ENCODE data around the gene PABPN1.
"Not testable (repeated sequence)": the region's sequence is repeated elsewhere in the genome, so short reads cannot be mapped to it uniquely, and the experiment has no call there.

PABPN1 gene

GRCh38 chr14:23320584-23321571, at the start of gene PABPN1:
TSS of gene PABPN1 (plus strand) at chr14:23321457. CDS start at chr14:23321470, 13 bp downstream.
- peak; percentile 100 for DNase-seq

DNA sequence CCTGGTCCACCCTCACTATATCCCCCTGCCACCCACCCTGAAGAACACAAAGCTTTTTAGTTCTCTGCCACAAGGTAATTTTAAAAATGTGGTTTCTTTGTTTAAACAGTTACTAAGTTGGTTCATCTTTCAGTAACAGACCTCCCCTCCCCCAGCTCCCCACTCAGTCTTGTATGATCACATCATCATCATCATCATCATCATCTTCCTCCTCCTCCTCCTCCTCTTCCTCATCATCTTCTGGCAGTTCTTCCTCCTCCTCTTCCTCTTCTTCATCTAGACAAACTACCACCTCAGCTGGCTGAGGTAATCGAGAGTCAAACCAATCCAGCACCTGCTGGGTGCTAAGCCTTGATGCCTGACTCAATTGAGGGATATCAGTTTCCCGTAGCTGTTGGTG, 45.8 kb upstream of the PABPN1 start:
- DNase-seq: no peak

DNA sequence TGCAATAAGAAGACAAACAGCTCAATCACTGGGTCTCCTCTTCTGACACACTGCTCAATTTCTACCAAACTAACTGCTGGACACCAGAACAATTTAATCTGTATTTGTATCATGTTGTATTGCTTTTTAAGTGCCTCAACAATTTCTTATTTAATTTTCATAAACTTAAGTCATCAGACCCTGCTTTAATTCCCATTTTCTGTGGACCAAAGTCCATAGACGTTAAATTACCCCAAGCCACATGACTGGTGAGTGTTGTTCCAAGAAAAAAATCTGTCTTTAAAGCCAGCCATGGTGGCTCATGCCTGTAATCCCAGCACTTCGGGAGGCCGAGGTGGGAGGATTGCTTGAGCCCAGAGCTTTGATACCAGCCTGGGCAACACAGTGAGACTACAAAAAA, 44.1 kb upstream of the PABPN1 start:
- DNase-seq: no peak

GRCh38 chr14:23277928-23278327, 43.3 kb upstream of the PABPN1 start:
- DNase-seq: not testable (repeated sequence)

DNA sequence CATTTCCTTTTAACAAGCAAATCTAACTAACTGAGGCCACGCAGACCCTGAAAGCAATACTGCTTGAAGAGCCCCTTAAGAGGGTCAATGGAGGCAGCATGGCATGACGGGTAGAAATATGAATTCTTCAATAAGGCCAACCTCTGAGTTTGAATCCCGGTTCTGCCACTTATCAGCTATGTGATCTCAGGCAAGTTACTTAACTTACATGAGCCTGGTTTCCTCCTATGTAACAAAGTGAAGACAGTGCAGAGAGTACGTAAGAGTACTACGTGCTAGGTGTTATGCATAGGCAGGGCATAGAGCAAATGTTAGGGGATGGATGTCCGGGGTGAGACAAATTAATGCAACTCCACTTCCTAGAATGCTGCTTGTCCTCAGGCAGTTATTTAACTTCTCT, 40.0 kb upstream of the PABPN1 start:
- no peak for DNase-seq

GRCh38 chr14:23284654-23285529, 36.4 kb upstream of the PABPN1 start:
- no peak for DNase-seq

DNA sequence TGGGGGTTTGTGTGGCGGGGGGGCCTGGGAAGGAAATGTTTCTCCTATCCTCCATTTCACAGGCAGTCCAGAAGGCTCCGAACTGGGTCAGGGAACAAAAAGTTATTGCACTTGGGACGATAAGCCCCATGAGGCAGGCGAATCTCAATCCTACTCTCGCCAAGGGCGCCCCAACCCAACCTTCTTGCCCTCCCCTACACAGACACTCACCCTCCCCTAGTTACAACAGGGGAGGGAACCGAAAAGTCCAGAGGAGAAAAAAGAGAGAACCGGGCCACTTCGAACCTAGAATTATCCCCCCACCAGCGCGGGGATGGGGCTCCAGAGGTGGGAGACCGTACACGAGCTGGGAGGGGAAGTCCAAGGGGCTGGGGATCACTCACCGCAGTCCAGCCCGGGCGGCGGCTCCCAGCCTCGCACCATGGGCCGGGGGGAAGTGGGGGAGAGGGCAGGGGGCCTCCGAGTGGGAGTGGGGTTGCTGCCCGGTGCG, 35.7 kb upstream of the PABPN1 start:
- DNase-seq: no peak

DNA sequence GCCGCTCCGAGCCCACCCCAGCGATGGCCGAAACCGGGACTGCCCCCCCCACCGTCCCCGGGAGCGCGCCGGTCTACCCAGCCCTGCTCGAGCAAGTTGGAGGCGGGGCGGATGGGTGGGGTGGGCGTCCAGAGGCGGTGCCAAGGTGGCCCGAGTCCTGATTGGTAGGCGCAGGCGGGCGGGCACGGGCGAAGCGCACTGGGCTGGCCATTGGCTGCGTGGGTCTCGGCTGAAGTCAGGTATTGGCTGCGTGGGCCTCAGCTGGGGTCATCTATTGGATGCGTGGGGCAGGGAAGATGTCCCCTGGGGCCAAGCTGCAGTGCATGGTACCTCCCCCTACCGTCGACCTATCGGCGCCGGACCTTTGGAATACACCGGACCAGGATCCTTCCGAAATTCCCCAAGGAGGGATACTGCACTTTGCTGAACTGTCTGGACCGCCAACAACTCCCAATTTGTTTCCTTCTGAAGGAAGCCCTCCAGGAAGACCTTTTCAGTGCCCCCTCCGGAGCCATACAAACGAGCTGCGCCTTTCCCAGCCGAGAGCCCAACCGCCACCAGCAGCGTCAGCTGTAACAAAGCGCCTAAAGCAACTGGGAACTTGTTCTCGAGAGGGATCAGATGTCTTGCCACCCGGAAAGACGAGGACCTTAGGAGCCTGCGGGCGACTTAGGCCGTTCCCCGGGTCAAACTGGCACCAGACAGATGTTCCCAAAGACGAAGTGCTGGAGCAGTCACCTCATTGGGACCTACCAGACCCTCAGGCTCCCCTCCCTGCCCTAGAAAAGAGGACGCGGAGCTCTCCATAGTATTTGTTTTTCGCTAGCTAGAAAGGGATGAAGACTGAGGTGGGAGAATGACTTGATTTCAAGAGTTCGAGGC, 35.0 kb upstream of the PABPN1 start, which contains the start of gene HOMEZ:
Gene HOMEZ, minus strand, starts transcription at position 113 of the 882 bp plus-strand sequence. CDS start 180 bp downstream, outside the sequence.
- peak; percentile 100 for DNase-seq

DNA sequence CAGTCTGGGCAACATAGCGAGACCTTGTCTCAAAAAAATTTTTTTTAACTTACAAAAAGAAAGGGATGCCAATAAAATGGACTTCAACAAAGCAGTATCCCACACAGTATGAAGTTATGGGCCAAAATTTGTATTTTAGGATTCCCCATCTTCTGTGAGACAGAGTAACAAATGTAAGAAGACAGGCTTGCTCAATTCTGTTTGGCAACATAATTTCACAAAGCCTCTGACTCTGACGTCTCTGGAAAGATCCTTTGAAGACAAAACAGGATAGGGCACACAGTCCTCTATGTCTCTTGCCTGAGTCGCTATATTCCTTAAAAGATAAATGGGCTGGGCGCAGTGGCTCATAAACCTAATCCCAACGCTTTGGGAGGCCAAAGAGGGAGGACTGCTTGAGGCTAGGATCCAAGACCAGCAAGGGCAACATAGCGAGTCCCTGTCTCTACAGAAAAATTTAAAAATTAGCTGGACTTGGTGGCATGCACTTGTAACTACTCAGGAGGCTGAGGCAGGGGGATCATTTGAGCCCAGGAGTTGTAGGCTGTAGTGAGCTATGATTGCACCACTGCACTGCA, 34.3 kb upstream of the PABPN1 start:
- DNase-seq: no peak

GRCh38 chr14:23294734-23295561, 26.3 kb upstream of the PABPN1 start:
- peak; percentile 72 for DNase-seq

DNA sequence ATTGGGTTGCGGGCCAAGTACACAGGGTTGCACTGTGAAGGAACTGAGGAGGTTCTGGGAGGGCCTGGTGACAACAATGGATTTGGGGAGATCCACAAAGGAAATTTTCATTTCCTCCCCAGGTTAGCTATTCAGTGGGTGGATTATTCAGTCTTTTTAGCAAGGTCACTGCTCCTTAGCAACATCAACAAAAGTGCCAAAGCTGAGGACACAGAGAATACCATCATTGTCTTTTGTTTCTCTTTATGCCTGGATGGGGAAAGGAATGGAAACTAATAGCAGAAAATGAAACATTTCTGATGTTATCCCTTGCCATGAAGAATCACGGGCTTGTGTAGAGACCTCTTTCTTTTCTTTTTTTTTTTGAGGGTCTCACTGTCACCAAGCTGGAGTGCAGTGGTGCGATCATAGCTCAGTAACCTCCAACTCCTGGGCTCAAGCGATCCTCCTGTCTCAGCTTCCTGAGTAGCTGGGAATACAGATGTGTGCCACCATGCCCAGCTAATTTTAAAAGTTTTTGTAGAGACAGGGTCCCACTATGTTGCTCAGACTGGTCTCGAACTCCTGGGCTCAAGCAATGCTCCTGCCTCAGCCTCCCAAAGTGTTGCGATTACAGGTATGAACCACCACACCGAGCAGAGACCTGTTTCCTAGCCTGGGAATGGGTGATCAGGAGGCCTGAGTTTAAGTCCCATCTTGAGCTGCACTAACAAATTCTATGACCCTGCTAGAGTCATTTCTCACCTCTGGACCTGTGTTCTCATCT, 25.1 kb upstream of the PABPN1 start:
- DNase-seq: no peak

DNA sequence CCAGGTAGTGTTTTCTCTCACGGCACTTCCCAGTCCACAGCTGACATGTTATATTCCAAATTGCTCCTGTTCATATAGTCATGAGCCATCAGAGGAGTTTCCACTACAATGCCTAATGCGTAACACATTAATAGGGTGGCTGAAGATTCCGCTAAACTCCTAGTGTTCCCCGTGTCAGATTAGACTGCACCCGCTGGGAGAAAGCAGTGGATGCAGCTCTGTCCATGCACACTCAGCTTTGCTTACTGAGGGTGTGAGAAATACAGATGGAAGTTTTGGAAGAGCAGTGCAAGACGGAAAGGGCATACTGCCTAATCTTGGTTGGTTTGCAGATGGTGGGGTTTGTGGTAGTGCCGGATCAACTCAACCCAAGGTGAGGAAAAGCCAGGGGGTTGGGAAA, 24.2 kb upstream of the PABPN1 start:
- DNase-seq: no peak

- DNase-seq: no peak
Measured at GRCh38 chr14:23297611-23298277, 23.5 kb upstream of the PABPN1 start.

DNA sequence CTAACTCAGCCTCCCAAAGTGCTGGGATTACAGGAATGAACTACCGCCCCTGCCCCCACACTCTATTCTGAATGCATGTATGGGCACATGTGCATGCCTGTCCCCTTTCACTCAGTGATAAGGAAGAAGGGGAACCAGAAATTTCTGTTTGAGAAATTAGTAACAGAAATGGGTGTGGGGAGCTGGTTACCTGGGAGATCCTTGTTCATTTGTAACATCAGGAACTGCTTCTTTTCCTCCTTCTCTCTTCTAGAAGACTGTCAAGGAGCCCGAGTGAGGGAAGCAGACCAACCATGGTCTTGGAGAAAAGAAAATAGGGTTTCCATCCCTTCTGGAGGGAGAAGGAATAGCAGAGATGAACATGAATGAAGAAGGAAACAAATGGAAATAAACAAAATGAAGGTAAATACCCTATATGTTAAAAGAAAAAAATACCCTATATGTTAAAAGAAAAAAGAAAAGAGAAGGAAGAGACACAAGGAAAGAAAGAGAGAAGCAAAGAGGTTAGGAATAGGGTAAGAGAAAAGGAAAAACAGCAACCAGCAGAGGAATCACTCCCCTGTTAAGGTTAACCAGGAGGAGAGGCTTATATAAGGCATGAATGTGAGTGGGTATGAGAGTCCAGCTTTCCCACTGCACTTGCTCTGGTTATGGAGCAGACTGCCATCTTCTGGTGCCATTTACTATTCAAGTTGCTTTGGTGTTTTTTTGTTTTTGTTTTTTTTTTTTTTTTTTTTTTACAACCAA, 21.9 kb upstream of the PABPN1 start:
- DNase-seq: no peak

DNA sequence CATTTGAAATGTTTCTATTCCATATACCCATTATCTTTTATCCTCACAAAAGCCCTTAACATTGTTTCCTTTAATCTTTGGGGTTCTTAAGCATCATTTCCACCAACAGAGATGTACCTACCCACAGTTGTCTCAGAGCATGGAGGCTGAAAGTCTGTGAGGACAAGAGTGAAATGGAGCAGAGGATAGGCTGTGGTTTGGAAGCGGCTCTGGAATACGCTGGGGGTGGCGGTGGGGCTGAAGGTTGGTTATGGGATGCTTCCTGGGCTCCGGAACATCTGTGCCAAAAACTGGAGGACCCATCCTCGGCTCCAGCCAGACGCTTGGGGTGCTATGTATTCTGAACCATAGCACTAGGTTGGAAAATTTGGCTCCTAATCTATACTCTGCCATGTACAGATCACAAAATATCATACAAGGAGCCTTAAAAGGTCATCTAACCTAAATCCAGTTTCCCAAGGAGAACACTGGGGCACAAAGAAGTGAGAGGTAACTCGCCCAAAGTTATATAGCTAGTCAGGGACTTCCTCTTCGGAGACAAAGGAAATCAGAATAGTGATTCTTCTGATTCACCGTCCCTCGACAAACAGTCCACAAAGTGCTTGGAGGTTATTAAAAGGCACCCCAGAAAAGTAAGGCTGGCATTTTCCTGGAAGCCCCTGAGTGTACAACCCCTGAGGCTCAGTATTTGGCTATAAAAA, 21.1 kb upstream of the PABPN1 start:
- no peak for DNase-seq

- no peak for DNase-seq
Measured at GRCh38 chr14:23300687-23301223, 20.5 kb upstream of the PABPN1 start.

DNA sequence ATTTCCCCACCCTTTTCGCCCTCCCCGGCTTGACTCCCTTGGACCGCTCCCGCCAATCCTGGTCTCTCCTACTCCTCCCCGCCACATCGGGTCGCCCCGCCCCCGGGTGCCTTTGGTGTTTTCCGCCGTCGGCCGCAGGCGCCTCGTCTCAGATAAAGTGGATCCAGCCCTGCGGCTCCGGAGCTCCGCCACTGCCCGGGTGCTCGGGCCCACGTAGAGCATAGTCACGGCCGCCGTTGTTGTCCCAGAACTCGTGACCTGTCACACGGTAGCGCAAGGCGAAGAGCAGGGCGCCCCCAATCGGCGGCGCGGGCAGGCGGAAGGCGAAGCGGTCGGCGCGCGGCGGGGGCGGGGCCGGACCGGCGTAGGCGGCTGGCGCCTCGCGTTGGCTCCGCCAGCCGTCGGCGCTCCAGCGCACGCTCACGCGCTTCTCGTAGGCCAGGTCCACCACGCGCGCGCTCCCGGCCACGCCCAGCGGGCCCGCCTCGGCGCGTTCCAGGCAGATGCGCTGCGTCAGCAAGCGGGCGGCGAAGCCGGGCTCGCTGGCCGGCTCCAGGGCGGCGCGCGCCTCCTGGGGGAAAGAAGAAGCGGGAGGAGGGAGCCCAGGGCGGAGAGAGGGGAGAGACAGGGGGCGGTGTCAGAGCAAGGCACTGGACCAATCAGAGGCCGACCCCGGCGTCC, 19.8 kb upstream of the PABPN1 start:
- DNase-seq: peak; percentile 99
